Effector CD8-positive, alpha-beta T cell (primary cell): Measurements from ENCODE around the gene TBL1Y.
A peak's percentile ranks its signal among the peaks of the same experiment; 100 is the strongest.
"Not testable (repeated sequence)": the region's sequence is repeated elsewhere in the genome, so short reads cannot be mapped to it uniquely, and the experiment has no call there.

Experiments
- DNase-seq: peaks from one replicate; lab custom pipeline; 2025; lab: John Stamatoyannopoulos, UW

TBL1Y gene

DNA sequence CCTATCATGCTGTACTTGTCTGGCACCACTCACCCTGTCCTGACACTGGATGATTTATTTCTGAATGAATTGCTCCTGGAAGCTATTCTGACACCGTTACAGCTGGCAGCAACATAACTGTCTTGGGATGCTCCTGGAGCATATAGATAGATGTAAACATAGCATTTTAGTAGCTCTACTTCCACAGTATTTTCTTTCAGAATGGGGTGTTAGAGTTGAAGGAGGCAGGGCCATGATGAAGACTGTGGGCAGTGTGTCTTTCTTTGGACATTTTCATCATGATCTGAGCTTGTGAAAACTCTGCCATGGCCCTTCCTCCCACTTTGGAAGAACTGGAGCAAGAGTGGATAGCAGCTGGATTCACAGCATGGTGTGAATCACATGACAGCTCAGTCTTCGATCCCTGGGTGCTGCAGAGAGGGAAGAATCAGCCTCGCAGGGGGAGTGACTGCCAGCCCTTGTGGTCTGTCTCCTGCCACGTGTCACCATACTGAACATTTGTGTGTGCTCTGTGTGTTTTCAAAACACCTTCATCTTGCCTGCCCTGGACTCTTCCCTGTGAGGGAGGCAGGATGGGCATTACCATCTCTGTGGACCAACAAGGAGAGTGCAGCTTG is 61.9 kb downstream of the TBL1Y start:
- no peak for DNase-seq

GRCh38 chrY:6974971-6975370 is 64.5 kb downstream of the TBL1Y start:
- DNase-seq = no peak

- no peak for DNase-seq
Measured at GRCh38 chrY:6977783-6978182, 67.3 kb downstream of the TBL1Y start.

DNA sequence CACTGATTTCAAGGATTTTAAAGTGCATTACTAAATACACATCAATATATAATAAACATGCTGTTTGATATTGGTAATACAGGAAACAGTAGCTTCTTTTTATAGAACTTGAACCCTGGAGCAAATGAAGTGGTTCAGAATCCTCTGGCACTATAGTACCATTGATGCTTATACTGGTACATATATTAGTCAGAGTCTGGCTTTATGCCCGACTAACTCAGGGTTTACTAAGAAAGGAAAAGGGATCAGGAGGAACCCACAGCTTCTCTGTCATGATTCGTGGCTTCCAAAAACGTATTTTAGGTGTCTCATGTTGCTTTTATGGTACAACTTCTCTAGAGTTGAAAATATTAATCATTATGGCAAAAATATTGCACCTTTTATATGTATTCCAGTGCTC is 72.7 kb downstream of the TBL1Y start:
- no peak for DNase-seq

DNA sequence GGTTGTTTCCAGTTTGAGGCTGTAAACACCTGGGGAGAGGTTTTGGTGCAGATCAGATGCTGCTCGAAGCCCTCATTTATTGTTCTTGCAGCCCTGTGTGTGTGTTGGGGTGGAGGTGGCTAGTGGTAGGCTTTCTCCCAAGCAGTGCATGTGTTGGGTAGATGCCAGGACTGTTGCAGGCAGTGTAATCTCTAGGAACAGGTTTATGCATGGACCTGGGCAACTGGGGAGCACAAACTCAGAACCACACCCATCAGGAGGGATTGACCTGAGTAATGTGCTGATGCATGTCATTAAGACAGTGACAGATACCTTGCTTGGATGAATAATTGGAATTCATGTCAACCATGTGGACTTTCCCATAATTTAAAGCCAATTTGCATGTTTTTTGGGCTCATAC is 77.3 kb downstream of the TBL1Y start:
- no peak for DNase-seq

- no peak for DNase-seq
Measured at GRCh38 chrY:6989886-6990620, 79.6 kb downstream of the TBL1Y start.

GRCh38 chrY:6992041-6992440 is 81.5 kb downstream of the TBL1Y start:
- no peak for DNase-seq

GRCh38 chrY:6995987-6996386 is 85.5 kb downstream of the TBL1Y start:
- DNase-seq = no peak

GRCh38 chrY:6997503-6998066 is 87.1 kb downstream of the TBL1Y start:
- DNase-seq = no peak

DNA sequence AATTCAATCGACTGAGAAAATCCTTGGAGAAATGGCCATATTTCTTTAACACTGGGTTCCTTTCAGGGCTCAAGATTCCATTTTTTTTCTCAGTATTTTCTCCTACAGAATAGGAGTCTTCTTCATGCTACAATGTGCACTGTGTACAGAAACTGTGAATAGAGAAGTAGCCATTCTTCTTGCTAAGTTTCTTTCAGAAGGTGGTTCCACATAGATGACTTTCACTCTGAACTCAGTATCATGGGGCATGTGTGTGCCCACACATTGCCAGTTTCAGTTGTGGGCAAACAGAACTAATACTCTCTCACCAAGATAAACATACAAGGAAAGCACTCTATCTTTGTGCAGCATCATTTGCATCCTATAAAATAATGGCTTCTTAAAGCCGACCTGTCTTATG is 89.4 kb downstream of the TBL1Y start:
- DNase-seq = no peak

GRCh38 chrY:7002581-7002980 is 92.1 kb downstream of the TBL1Y start:
- no peak for DNase-seq

- DNase-seq = no peak
Measured at GRCh38 chrY:7007911-7008310, 97.4 kb downstream of the TBL1Y start.

GRCh38 chrY:7008578-7009355 is 98.3 kb downstream of the TBL1Y start:
- DNase-seq = no peak

GRCh38 chrY:7013051-7013450 is 102.6 kb downstream of the TBL1Y start:
- DNase-seq = no peak

DNA sequence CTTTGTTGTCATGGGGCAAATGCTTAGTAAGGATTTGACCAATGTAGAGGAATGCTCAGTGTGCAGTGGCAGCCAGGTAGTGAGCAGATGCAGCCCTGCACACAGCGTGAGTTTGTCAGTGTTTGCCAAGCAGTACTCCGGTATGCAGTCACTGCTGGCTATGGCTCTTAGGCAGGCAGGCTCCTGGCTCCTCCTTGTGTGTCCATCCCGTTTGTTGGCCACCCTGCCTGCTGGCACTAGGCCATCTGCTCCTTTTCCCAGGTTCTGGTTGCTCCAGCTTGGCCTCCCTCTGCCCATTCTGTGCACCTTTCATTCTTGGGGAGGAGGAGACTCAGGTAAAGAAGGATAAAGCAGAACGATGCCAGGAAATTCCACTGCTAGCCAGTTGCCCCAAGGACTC is 106.0 kb downstream of the TBL1Y start:
- no peak for DNase-seq

DNA sequence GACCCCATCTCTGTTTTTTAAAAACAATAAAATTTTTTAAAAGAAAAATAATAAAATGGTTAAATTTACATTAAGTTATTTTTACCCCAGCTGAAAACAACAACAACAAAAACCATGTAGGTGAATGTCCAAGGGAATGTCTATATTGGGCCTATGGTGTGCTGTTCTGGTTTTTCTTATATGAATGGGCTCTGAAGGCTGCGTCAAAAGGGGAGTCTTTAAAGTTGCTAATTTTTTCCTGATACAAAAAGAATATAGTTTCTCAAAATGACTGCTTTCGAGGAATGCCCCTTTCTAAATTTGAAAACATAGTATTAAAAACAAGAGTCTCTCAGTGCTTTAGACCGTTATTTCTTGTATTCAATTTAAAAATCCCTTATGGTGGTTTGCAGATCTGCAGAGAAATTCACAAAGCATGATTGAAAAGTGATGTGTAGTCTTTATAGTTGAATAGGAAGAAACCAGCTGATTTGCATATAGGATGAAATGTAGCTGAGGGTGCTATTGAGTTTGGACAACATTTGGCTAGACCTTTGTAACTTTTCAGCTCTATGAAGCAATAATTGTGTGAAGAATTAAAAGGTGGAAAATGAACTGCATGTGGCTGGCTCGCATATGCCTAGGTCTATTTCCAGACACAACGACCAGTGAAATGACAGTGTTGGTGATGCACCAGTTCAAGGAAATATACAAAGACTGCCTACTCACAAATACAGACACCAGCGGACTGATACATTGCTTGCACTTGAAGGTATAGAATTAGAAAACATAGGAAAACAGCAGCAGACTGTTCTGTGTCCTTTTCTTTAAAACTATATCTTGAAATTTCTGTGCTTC is 107.0 kb downstream of the TBL1Y start:
- DNase-seq = no peak

- DNase-seq = no peak
Measured at GRCh38 chrY:7039037-7039436, 128.5 kb downstream of the TBL1Y start.

DNA sequence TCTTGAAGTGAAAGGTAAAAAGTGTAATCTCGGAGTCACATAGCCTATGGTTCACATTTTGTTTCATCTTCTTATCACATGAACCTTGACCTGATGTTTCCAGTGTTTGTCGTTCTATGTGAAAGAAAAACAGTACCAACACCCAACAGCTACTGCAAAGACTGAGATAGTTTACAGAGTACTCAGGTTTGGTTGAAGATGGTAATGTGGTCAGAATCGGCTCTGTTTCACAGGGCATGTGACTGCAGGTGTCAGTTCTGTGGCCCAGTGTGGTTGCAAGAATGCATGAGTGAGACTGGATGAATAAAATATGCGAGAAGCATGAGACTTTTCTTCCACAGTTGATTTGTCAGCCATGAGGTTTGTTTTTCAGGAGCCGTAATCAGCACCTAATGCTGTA is 130.2 kb downstream of the TBL1Y start:
- peak; percentile 0 for DNase-seq

DNA sequence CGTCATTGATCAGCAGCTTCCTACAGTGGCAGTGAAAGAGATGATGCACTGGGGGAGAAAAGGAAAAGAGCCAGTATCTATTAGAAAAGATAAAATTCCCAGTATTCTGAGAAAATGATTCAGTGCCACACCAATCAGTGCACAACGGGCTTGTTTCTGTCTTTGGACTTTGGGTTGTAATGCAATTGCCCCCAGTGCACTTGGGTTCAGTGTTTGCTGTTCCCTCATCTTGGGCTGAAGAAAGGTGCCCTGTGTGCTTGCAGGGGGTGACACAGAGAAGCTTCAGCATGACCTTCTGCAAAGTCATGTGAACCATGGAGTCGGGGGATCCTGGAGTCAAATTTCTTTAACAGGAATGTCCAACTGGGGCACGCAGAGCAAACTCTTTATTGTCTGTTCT is 131.5 kb downstream of the TBL1Y start:
- no peak for DNase-seq

DNA sequence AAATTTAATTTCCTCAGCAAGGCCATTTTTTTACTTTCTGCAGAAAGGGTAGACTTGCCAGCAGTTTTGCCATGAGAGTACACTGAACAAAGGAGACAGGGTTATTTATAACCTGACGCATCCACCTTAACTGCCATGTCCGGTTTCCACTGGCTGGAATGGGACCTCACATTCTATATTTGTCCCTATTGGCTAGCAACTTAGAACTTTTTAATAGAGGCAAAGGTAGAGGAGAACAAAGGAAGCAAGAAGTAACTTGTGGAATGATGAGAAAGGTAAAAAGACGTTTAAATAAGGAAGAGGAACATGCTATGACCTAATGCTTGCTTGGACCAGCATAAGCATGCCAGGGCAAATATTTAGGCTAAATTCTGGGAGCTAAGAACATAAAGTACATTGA is 142.0 kb downstream of the TBL1Y start:
- DNase-seq = not testable (repeated sequence)

DNA sequence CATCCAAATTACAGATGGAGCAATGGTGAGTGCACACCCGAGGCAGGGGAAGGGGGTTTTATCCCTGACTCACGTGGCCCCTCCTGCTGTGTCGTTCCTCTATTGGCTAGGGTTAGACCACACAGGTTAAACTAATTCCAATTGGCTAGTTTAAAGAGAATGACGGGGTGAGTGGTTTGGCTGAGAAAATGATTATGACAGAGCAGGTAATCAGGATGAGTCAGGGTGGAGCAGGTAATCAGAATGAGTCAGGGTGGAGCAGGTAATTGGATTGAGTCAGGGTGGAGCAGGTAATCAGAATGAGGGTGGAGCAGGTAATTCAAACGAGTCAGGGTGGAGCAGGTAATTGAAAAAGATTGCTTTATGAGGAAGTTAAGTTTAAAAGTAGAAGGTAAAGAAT is 146.4 kb downstream of the TBL1Y start:
- no peak for DNase-seq

DNA sequence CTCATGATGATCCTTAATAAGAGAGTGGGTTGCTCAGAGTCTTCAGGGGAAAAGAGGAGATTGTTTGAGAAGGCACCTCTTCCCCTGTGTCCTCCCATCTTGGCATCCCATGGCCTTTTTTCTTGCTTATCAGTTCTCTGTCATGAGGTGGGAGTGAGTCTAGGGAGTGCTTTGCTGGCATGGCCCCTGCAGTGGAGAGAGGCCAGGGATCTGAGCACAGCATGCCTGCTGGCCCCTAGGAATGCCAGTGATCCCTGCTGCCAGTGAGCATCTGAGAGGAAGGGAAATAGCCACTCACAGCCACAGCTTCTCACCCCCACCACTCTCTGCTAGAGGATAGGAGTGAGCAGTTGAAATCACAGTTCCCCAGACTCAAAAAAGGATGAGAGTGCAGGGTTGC is 168.2 kb downstream of the TBL1Y start:
- DNase-seq = no peak
